HG02943 (cell line): ENCODE data around the gene BCR.

Experiments used
- ATAC-seq: cut with Tn5 transposase; IDR thresholded peaks from one replicate; pipeline ENCODE4 v1.9.1; 2021; ENCODE audit warnings: mild to moderate bottlenecking, low read depth, moderate library complexity; ENCODE audit not compliant: unreplicated experiment

BCR gene

GRCh38 chr22:23270212-23270733 lies 90.0 kb downstream of the BCR start:
- ATAC-seq: no peak

- no peak for ATAC-seq
These were observed 90.7 kb downstream of the BCR start for GRCh38 chr22:23270798-23271596.

GRCh38 chr22:23271597-23271908 lies 91.2 kb downstream of the BCR start:
- ATAC-seq: no peak

GRCh38 chr22:23272371-23272770 lies 92.1 kb downstream of the BCR start:
- ATAC-seq: no peak

GRCh38 chr22:23272834-23273233 lies 92.5 kb downstream of the BCR start:
- no peak for ATAC-seq

- no peak for ATAC-seq
These were observed 93.3 kb downstream of the BCR start for GRCh38 chr22:23273445-23274145.

- no peak for ATAC-seq
These were observed 93.8 kb downstream of the BCR start for GRCh38 chr22:23274146-23274526.

GRCh38 chr22:23274891-23275694 lies 94.8 kb downstream of the BCR start:
- ATAC-seq: no peak

GRCh38 chr22:23275751-23276150 lies 95.4 kb downstream of the BCR start:
- no peak for ATAC-seq

GRCh38 chr22:23276656-23277582 lies 96.6 kb downstream of the BCR start:
- no peak for ATAC-seq

- ATAC-seq: no peak
These were observed 97.4 kb downstream of the BCR start for GRCh38 chr22:23277583-23278295.

GRCh38 chr22:23278883-23279675 lies 98.8 kb downstream of the BCR start:
- no peak for ATAC-seq

GRCh38 chr22:23279781-23280180 lies 99.5 kb downstream of the BCR start:
- no peak for ATAC-seq

- no peak for ATAC-seq
These were observed 100.2 kb downstream of the BCR start for GRCh38 chr22:23280356-23281052.

- ATAC-seq: no peak
These were observed 100.7 kb downstream of the BCR start for GRCh38 chr22:23281053-23281405.

- ATAC-seq: no peak
These were observed 101.2 kb downstream of the BCR start for GRCh38 chr22:23281406-23282088.

GRCh38 chr22:23282089-23282501 lies 101.8 kb downstream of the BCR start:
- no peak for ATAC-seq

- ATAC-seq: no peak
These were observed 102.2 kb downstream of the BCR start for GRCh38 chr22:23282516-23282915.
